B cell (primary cell): ENCODE data around the gene PDE6A. TPM values are rescaled to one million over a fixed set of nuclear protein-coding genes. Genes with fewer than 3 reads are reported as not detected.

Source experiments
- ATAC-seq: fragments of 200-7000 bp; cut with Tn5 transposase; one replicate; pipeline ENCODE4 v1.10.0; 2021; ENCODE audit warnings: low read depth, mild to moderate bottlenecking, moderate number of reproducible peaks, moderate library complexity
- CTCF ChIA-PET: fragments of 350-600 bp; sonication (Branson Sonifier 250); formaldehyde crosslinking; loops from one replicate; lab custom pipeline; 2021; ENCODE audit warnings: antibody characterized with exemption, inconsistent platforms; lab: Charles Lee
- POLR2A ChIA-PET: fragments of 350-600 bp; sonication (Branson Sonifier 250); formaldehyde crosslinking; loops from one replicate; lab custom pipeline; 2021; ENCODE audit warnings: antibody characterized with exemption; lab: Charles Lee
- DNase-seq: peaks from one replicate; pipeline ENCODE4 v3.0.0; 2013
- H2AFZ ChIP-seq: 2 replicates; pipeline ENCODE4 v1.6.1; 2012; ENCODE audit warnings: mild to moderate bottlenecking, low read depth, low read length; ENCODE audit not compliant: insufficient read depth, poor library complexity, severe bottlenecking
- H3K27ac ChIP-seq, 2 donors: 1 replicate in 1 of 2; 2 replicates in 1 of 2; pipeline ENCODE4 v1.5.1; 2012 to 2013; ENCODE audit warnings: low read length in 2 of 2, mild to moderate bottlenecking in 2 of 2, moderate library complexity in 1 of 2
- H3K27me3 ChIP-seq, 4 experiments: fragments of 200-600 bp in 1 of 4; sonication (generic) in 1 of 4; replicated peaks in 1 of 4; 1 replicate in 2 of 4; 2 replicates in 2 of 4; pipeline versions ENCODE4 v1.6.1 to v1.7.0; 2013 to 2016; ENCODE audit warnings: low read length in 3 of 4, mild to moderate bottlenecking in 2 of 4, mixed read lengths in 1 of 4, moderate library complexity in 1 of 4; ENCODE audit not compliant: insufficient read depth in 4 of 4, control insufficient read depth in 3 of 4; ENCODE audit errors: control extremely low read depth in 1 of 4
- H3K36me3 ChIP-seq, 2 experiments: replicated peaks in 1 of 2; 1 replicate in 1 of 2; 2 replicates in 1 of 2; pipeline versions ENCODE4 v1.6.1 to v1.7.1; 2013; ENCODE audit warnings: low read length in 1 of 2; ENCODE audit not compliant: insufficient read depth in 2 of 2, control insufficient read depth in 1 of 2; ENCODE audit errors: control extremely low read depth in 1 of 2, extremely low read depth in 1 of 2
- H3K4me1 ChIP-seq, 2 donors: fragments of 200-600 bp in 1 of 2; sonication (generic) in 1 of 2; 1 replicate in 1 of 2; 2 replicates in 1 of 2; pipeline versions ENCODE4 v1.5.1 to v1.6.1; 2013 to 2017; ENCODE audit warnings: low read length in 2 of 2; ENCODE audit not compliant: control insufficient read depth in 2 of 2, insufficient read depth in 2 of 2
- H3K4me2 ChIP-seq: replicated peaks from 2 replicates; pipeline ENCODE3; 2012; ENCODE audit warnings: mild to moderate bottlenecking, low read depth, low read length; ENCODE audit not compliant: poor library complexity, severe bottlenecking
- H3K4me3 ChIP-seq, 5 experiments: fragments of 200-600 bp in 1 of 5; sonication (generic) in 1 of 5; 1 replicate in 3 of 5; 2 replicates in 2 of 5; pipeline versions ENCODE4 v1.5.1 to v1.7.0; 2011 to 2016; ENCODE audit warnings: low read length in 4 of 5, mild to moderate bottlenecking in 4 of 5, low read depth in 2 of 5, control low read depth in 1 of 5, moderate library complexity in 1 of 5; ENCODE audit not compliant: insufficient read depth in 1 of 5; ENCODE audit errors: control extremely low read depth in 1 of 5, extremely low read depth in 1 of 5
- H3K79me2 ChIP-seq: fragments of 200-600 bp; sonication (generic); one replicate; pipeline ENCODE4 v1.6.0; 2016; ENCODE audit warnings: low read length; ENCODE audit not compliant: control insufficient read depth, insufficient read depth
- H3K9ac ChIP-seq: fragments of 200-600 bp; sonication (generic); 2 replicates; pipeline ENCODE4 v1.6.1; 2017; ENCODE audit warnings: mild to moderate bottlenecking, low read length, moderate library complexity
- H3K9me3 ChIP-seq, 3 donors: one replicate each; pipeline versions ENCODE4 v1.6.1 to v1.7.1; 2013; ENCODE audit warnings: low read length in 2 of 3; ENCODE audit not compliant: control insufficient read depth in 2 of 3, insufficient read depth in 1 of 3; ENCODE audit errors: control extremely low read depth in 1 of 3
- H4K20me1 ChIP-seq: 2 replicates; pipeline ENCODE4 v1.6.0; 2012; ENCODE audit warnings: mild to moderate bottlenecking, low read length; ENCODE audit not compliant: insufficient read depth, control insufficient read depth, poor library complexity, severe bottlenecking
- H3K27ac Mint-ChIP-seq: one replicate; pipeline ENCODE4 v1.8.0; 2021; ENCODE audit warnings: mixed read lengths
- H3K27me3 Mint-ChIP-seq: one replicate; pipeline ENCODE4 v1.8.0; 2021; ENCODE audit warnings: mixed read lengths
- H3K4me1 Mint-ChIP-seq: one replicate; pipeline ENCODE4 v1.8.0; 2021; ENCODE audit warnings: mixed read lengths
- H3K4me3 Mint-ChIP-seq: one replicate; pipeline ENCODE4 v1.8.0; 2021; ENCODE audit warnings: mixed read lengths
- H3K9me3 Mint-ChIP-seq: one replicate; pipeline ENCODE4 v1.8.0; 2022; ENCODE audit warnings: mixed read lengths; ENCODE audit not compliant: insufficient read depth
- CTCF ChIP-seq: fragments of 200-600 bp; IDR thresholded peaks from one replicate; pipeline ENCODE4 v1.8.0; 2022; ENCODE audit warnings: antibody characterized with exemption, mild to moderate bottlenecking
- EZH2 ChIP-seq: IDR thresholded peaks from 2 replicates; pipeline ENCODE4 v1.6.1; 2012; ENCODE audit warnings: borderline replicate concordance, low read depth, mild to moderate bottlenecking, moderate library complexity, low read length; ENCODE audit not compliant: insufficient read depth, poor library complexity, severe bottlenecking
- WGBS: methylation state at CpG from one replicate; pipeline ENCODE4 v1.1.5; 2013; ENCODE audit warnings: missing lambda C conversion rate; ENCODE audit not compliant: insufficient coverage; 5-methylcytosine and 5-hydroxymethylcytosine counted together
- intact Hi-C: fragments of 100-400 bp; cut with micrococcal nuclease; formaldehyde crosslinking; loops from one replicate; pipeline ENCODE4 v1.10.0; 2022
- polyA plus RNA-seq: library from polyadenylated mRNA; depleted of rRNA; stranded (reverse); fragments of >200 nt; gene quantifications from 2 replicates; pipeline ENCODE4 v1.2.3, GENCODE V29; 2012
- total RNA-seq, 2 donors: library from RNA; stranded (reverse); fragments of 120-200 nt in 1 of 2; gene quantifications; 1 replicate in 1 of 2; 2 replicates in 1 of 2; pipeline versions ENCODE4 v1.2.3 to v1.2.4, GENCODE V29; 2013 to 2022

PDE6A gene
- total and polyA plus RNA-seq, 2 donors (not counting 1 experiment from before 2014, with no cell fraction given), result not detected

GRCh38 chr5:149942199-149942598, 2.4 kb downstream of the PDE6A start:
- CTCF ChIA-PET, result no interaction called here
- 89% methylated on average over 1 of the region's 2 CpGs for WGBS
- Histone ChIP-seq H3K27ac (no peak overlapping the region), H2AFZ (no peak overlapping the region), H3K4me3 (no peak overlapping the region), H4K20me1 (no peaks in the 10 kb centered on the region), H3K9ac (no peak overlapping the region), H3K4me2 (no peak overlapping the region), H3K4me1 (no peaks in the 10 kb centered on the region), H3K79me2 (no peaks in the 10 kb centered on the region), H3K9me3 (no peaks in the 10 kb centered on the region), H3K27me3 (peaks cover 0 to 4% (median 0%) of the 10 kb centered on the region in 4 experiments), H3K36me3 (no peaks in the 10 kb centered on the region)
- no peak overlapping the region for H3K27ac Mint-ChIP-seq
- DNase-seq (no peak), ATAC-seq (no peak)
- peaks cover 13% of the 10 kb centered on the region for H3K27me3 Mint-ChIP-seq
- intact Hi-C loops, result no loop called here
- no peaks in the 10 kb centered on the region for H3K4me1 Mint-ChIP-seq
- H3K9me3 Mint-ChIP-seq, result no peaks in the 10 kb centered on the region
- H3K4me3 Mint-ChIP-seq, result no peak overlapping the region
- POLR2A ChIA-PET, result no interaction called here
- TF ChIP-seq EZH2 (no peak), CTCF (no peak)

GRCh38 chr5:149941795-149942194, 2.8 kb downstream of the PDE6A start:
- Mint-ChIP-seq H3K4me3 (no peak overlapping the region), H3K27ac (no peak overlapping the region), H3K4me1 (no peaks in the 10 kb centered on the region), H3K9me3 (no peaks in the 10 kb centered on the region), H3K27me3 (peaks cover 12% of the 10 kb centered on the region)
- Histone ChIP-seq H3K4me1 (no peaks in the 10 kb centered on the region), H2AFZ (no peak overlapping the region), H3K9me3 (no peaks in the 10 kb centered on the region), H3K9ac (no peak overlapping the region), H3K4me3 (no peak overlapping the region), H3K27me3 (no peaks in the 10 kb centered on the region), H4K20me1 (no peaks in the 10 kb centered on the region), H3K79me2 (no peaks in the 10 kb centered on the region), H3K27ac (no peak overlapping the region), H3K4me2 (no peak overlapping the region), H3K36me3 (no peaks in the 10 kb centered on the region)
- DNase-seq (no peak), ATAC-seq (no peak)
- no peak for TF ChIP-seq CTCF
- no peak for TF ChIP-seq EZH2
- intact Hi-C loops, result no loop called here
- ChIA-PET CTCF (no interaction called here), POLR2A (no interaction called here)
- 94% methylated on average over 3 of the region's 4 CpGs for WGBS
